Measurements from ENCODE around the gene EPN1. TPM values are rescaled to one million over a fixed set of nuclear protein-coding genes. Genes with fewer than 3 reads are reported as not detected.

Gene EPN1
- total and polyA plus RNA-seq, 11 donors, result 125 to 377 (median 188) TPM

DNA sequence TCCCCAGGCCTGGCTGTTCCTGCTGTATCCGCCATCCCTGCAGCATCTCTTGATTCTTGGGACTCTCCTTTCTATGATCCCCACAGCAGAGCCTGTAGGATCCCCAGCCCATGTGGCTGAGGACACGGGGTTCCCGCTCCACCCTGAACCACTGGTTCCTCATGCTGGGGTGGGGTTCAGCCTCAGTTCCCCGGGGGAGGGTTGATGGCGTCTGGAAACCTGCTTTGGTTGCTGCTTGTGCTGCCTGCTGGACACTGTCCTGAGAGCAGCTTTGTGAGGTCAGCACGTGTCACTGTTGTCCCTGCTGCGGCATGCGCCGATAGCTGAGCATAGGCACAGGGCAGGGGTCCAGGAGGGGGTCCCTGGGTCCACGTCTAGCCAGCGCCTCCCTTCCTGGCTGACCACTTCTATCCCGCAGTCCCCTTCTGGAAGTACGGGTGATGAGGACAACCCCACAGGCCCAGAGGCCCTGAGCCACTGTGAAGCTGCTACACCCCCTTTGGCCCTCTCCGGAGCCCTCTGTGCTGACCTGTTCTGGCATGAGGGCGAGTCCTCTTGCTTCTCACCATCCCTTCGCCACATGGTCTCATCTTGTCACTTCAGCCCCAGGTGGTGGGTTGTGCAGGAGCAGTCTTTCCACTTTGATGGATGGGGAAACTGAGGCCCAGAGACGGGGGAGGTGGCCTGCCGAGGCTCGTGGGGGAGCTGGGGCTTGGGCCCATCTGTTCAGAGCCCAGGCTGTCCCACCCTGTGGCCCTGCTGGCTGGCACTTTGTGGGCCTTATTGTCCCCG, 5.5 kb downstream of the EPN1 start:
- TF ChIP-seq POLR2A (IDR thresholded peaks at IDR 0.05), result no peak
- TF ChIP-seq CTCF (IDR thresholded peaks at IDR 0.05), result no peak
- no peak for DNase-seq
- H3K4me3 ChIP-seq, result no peak overlapping the region
- H3K36me3 ChIP-seq, result peaks cover 2 to 75% (median 72%) of the 10 kb centered on the region in 9 donors
- intact Hi-C loops (cut with DNase I), result no loop called here
- no peak for ATAC-seq
- H3K4me1 ChIP-seq, result peaks cover 12 to 55% (median 33%) of the 10 kb centered on the region in 12 donors
- H3K9me3 ChIP-seq, result no peaks in the 10 kb centered on the region
- H3K27me3 ChIP-seq, result no peaks in the 10 kb centered on the region
- 89 to 94% (median 90%) methylated on average over 16 to 20 of the region's 20 CpGs for WGBS, 4 donors
- no peak overlapping the region for H3K27ac ChIP-seq

- no peak overlapping the region for H3K27ac ChIP-seq
- intact Hi-C loops (cut with DNase I), result no loop called here
- peaks cover 2 to 84% (median 80%) of the 10 kb centered on the region in 9 donors for H3K36me3 ChIP-seq
- WGBS, 4 donors, result 81 to 91% (median 87%) methylated on average over 9 of the region's 9 CpGs
- no peaks in the 10 kb centered on the region for H3K27me3 ChIP-seq
- no peak for ATAC-seq
- H3K9me3 ChIP-seq, result no peaks in the 10 kb centered on the region
- H3K4me1 ChIP-seq, result peaks cover 11 to 47% (median 25%) of the 10 kb centered on the region in 12 donors
- no peak overlapping the region for H3K4me3 ChIP-seq
- no peak for DNase-seq
- TF ChIP-seq CTCF (IDR thresholded peaks at IDR 0.05) (no peak), POLR2A (IDR thresholded peaks at IDR 0.05) (no peak)
These were observed 6.4 kb downstream of the EPN1 start for GRCh38 chr19:55681131-55682092.

DNA sequence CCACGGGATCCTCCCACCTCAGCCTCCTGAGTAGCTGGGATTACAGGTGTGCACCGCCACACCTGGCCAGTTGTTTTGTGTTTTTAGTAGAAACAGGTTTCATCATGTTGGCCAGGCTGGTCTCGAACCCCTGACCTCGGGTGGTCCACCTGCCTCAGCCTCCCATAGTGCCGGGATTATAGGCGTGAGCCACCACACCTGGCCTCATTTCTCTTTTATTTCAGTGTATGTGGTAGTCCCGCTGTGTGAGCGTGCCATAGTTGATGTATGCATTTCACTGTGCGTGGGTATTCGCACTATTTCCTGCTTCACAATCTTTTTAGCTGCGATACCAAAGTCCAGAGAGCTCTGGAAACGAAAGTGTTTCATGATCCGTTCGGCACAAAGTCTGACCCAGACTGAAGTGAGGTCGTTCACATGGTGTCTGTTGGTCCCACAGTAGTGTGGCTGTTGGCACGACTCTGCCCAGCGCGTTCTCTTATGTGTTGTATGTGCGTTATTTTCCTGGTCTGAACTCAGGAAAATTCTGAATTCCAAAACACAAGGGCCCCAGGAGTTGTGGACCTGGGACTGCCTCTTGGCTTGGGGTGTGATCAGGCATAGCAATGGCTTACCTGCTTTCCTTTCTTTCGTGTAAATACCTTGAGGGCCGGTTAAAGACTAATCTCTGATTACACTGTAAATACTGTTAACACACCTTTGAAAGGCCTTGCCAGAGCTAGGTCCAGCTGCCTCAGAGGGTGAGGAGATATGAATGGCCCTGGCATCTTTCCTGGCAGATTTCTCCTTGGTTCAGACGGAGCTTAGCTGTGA, 8.6 kb downstream of the EPN1 start:
- peaks cover 0 to 42% (median 8%) of the 10 kb centered on the region in 12 donors for H3K4me1 ChIP-seq
- H3K27me3 ChIP-seq, result no peaks in the 10 kb centered on the region
- TF ChIP-seq POLR2A (IDR thresholded peaks at IDR 0.05), result no peak
- TF ChIP-seq CTCF (IDR thresholded peaks at IDR 0.05), result no peak
- no peak overlapping the region for H3K4me3 ChIP-seq
- intact Hi-C loops (cut with DNase I), result no loop called here
- ATAC-seq, result no peak
- peaks cover 1 to 97% (median 82%) of the 10 kb centered on the region in 9 donors for H3K36me3 ChIP-seq
- 85 to 90% (median 87%) methylated on average over 22 of the region's 22 CpGs for WGBS, 4 donors
- no peaks in the 10 kb centered on the region for H3K9me3 ChIP-seq
- no peak overlapping the region for H3K27ac ChIP-seq
- DNase-seq, result peak in 1 of 5 donors; percentile 18

All from heart left ventricle (tissue), 16 donors.